Trophoblast cell (in vitro differentiated cells and primary cell): ENCODE measurements around the gene RGS8.

Experiments
- DNase-seq, 2 donors: peaks; one replicate each; pipeline ENCODE4 v3.0.0-alpha.2; 2016
- H2AFZ ChIP-seq: 2 replicates; pipeline ENCODE4 v1.6.1; 2013; ENCODE audit warnings: low read length, moderate library complexity, mild to moderate bottlenecking; ENCODE audit not compliant: insufficient read depth, poor library complexity
- H2AK5ac ChIP-seq: 2 replicates; pipeline ENCODE4 v1.6.1; 2013; ENCODE audit warnings: mild to moderate bottlenecking, low read length
- H2BK120ac ChIP-seq: 2 replicates; pipeline ENCODE4 v1.6.1; 2013; ENCODE audit warnings: low read length, mild to moderate bottlenecking, moderate library complexity; ENCODE audit not compliant: insufficient read depth, poor library complexity
- H2BK12ac ChIP-seq: 2 replicates; pipeline ENCODE4 v1.6.1; 2013; ENCODE audit warnings: mild to moderate bottlenecking, low read length, moderate library complexity
- H2BK5ac ChIP-seq: 2 replicates; pipeline ENCODE4 v1.6.1; 2013; ENCODE audit warnings: low read length, low read depth, moderate library complexity, mild to moderate bottlenecking; ENCODE audit not compliant: poor library complexity
- H3K14ac ChIP-seq: 2 replicates; pipeline ENCODE4 v1.6.1; 2013; ENCODE audit warnings: mild to moderate bottlenecking, low read length
- H3K18ac ChIP-seq: 2 replicates; pipeline ENCODE4 v1.6.1; 2013; ENCODE audit warnings: mild to moderate bottlenecking, low read length
- H3K23ac ChIP-seq: 2 replicates; pipeline ENCODE4 v1.6.1; 2013; ENCODE audit warnings: low read length
- H3K27ac ChIP-seq: 2 replicates; pipeline ENCODE4 v1.5.1; 2013; ENCODE audit warnings: low read depth, mild to moderate bottlenecking, inconsistent platforms, low read length, moderate library complexity
- H3K27me3 ChIP-seq: 2 replicates; pipeline ENCODE4 v1.6.1; 2013; ENCODE audit warnings: inconsistent platforms, mild to moderate bottlenecking, low read length, moderate library complexity; ENCODE audit not compliant: insufficient read depth
- H3K36me3 ChIP-seq, 2 experiments: 1 replicate in 1 of 2; 2 replicates in 1 of 2; pipeline ENCODE4 v1.6.1; 2013; ENCODE audit warnings: low read length in 2 of 2, mild to moderate bottlenecking in 2 of 2, moderate library complexity in 1 of 2; ENCODE audit not compliant: insufficient read depth in 2 of 2, control insufficient read depth in 1 of 2
- H3K4ac ChIP-seq: 2 replicates; pipeline ENCODE4 v1.6.1; 2013; ENCODE audit warnings: low read depth, mild to moderate bottlenecking, low read length, moderate library complexity
- H3K4me1 ChIP-seq, 2 experiments: 1 replicate in 1 of 2; 2 replicates in 1 of 2; pipeline ENCODE4 v1.6.1; 2013; ENCODE audit warnings: low read length in 2 of 2, mild to moderate bottlenecking in 2 of 2, moderate library complexity in 1 of 2; ENCODE audit not compliant: insufficient read depth in 2 of 2, control insufficient read depth in 1 of 2
- H3K4me2 ChIP-seq: 2 replicates; pipeline ENCODE4 v1.6.1; 2013; ENCODE audit warnings: inconsistent platforms, mild to moderate bottlenecking, low read length, moderate library complexity
- H3K4me3 ChIP-seq: 2 replicates; pipeline ENCODE4 v1.5.1; 2013; ENCODE audit warnings: mild to moderate bottlenecking, low read depth, low read length, inconsistent platforms
- H3K79me1 ChIP-seq: one replicate; pipeline ENCODE4 v1.6.1; 2013; ENCODE audit warnings: low read length
- H3K79me2 ChIP-seq: 2 replicates; pipeline ENCODE4 v1.6.1; 2013; ENCODE audit warnings: low read length, mild to moderate bottlenecking; ENCODE audit not compliant: control insufficient read depth, insufficient read depth, poor library complexity
- H3K9ac ChIP-seq: 2 replicates; pipeline ENCODE4 v1.6.1; 2013; ENCODE audit warnings: mild to moderate bottlenecking, low read length
- H3K9me3 ChIP-seq: 2 replicates; pipeline ENCODE4 v1.6.1; 2013; ENCODE audit warnings: low read depth, mild to moderate bottlenecking, control low read depth, inconsistent platforms, low read length; ENCODE audit not compliant: insufficient read depth
- H4K12ac ChIP-seq: 2 replicates; pipeline ENCODE4 v1.6.1; 2013; ENCODE audit warnings: low read depth, mild to moderate bottlenecking, low read length, moderate library complexity
- H4K8ac ChIP-seq: 2 replicates; pipeline ENCODE4 v1.6.1; 2013; ENCODE audit warnings: low read depth, mild to moderate bottlenecking, low read length, moderate library complexity
- H4K91ac ChIP-seq: one replicate; pipeline ENCODE4 v1.6.1; 2013; ENCODE audit warnings: low read depth, mild to moderate bottlenecking, low read length, moderate library complexity
- WGBS: extraction: QIAGEN DNeasy Blood & Tissue Kit; methylation state at CpG from one replicate; pipeline ENCODE4 v1.1.7; 2013; ENCODE audit warnings: missing lambda C conversion rate; ENCODE audit not compliant: insufficient read length, insufficient coverage; ENCODE audit errors: extremely low coverage; 5-methylcytosine and 5-hydroxymethylcytosine counted together

RGS8 gene

GRCh38 chr1:182667848-182668505 lies 16.4 kb downstream of the RGS8 start:
- H3K4ac ChIP-seq = no peak overlapping the region
- no peak overlapping the region for H3K4me2 ChIP-seq
- H4K91ac ChIP-seq = no peak overlapping the region
- H2BK120ac ChIP-seq = no peak overlapping the region
- H3K4me1 ChIP-seq = peaks cover 3 to 4% of the 10 kb centered on the region in 2 experiments
- H3K14ac ChIP-seq = no peak overlapping the region
- DNase-seq = no peak
- WGBS = no CpG with 5 or more reads among the region's 7 CpGs
- H4K12ac ChIP-seq = no peak overlapping the region
- no peaks in the 10 kb centered on the region for H3K9me3 ChIP-seq
- H2BK12ac ChIP-seq = no peak overlapping the region
- H3K79me2 ChIP-seq = no peaks in the 10 kb centered on the region
- H3K23ac ChIP-seq = no peak overlapping the region
- H3K4me3 ChIP-seq = no peak overlapping the region
- no peak overlapping the region for H3K18ac ChIP-seq
- H3K36me3 ChIP-seq = no peaks in the 10 kb centered on the region
- no peak overlapping the region for H2AFZ ChIP-seq
- no peak overlapping the region for H2AK5ac ChIP-seq
- no peak overlapping the region for H3K9ac ChIP-seq
- H3K79me1 ChIP-seq = no peaks in the 10 kb centered on the region
- H4K8ac ChIP-seq = no peak overlapping the region
- no peak overlapping the region for H3K27ac ChIP-seq
- no peak overlapping the region for H2BK5ac ChIP-seq
- no peaks in the 10 kb centered on the region for H3K27me3 ChIP-seq

GRCh38 chr1:182666706-182667105 lies 17.7 kb downstream of the RGS8 start:
- no CpG with 5 or more reads among the region's 9 CpGs for WGBS
- Histone ChIP-seq H3K23ac (no peak overlapping the region), H3K14ac (no peak overlapping the region), H2BK5ac (no peak overlapping the region), H3K4me3 (no peak overlapping the region), H3K4me2 (no peak overlapping the region), H4K12ac (no peak overlapping the region), H2AFZ (no peak overlapping the region), H3K27ac (no peak overlapping the region), H3K9me3 (no peaks in the 10 kb centered on the region), H4K8ac (no peak overlapping the region), H3K4ac (no peak overlapping the region), H2BK12ac (no peak overlapping the region), H2AK5ac (no peak overlapping the region), H3K79me2 (no peaks in the 10 kb centered on the region), H3K79me1 (no peaks in the 10 kb centered on the region), H2BK120ac (no peak overlapping the region), H3K4me1 (peaks cover 3 to 4% of the 10 kb centered on the region in 2 experiments), H3K36me3 (no peaks in the 10 kb centered on the region), H4K91ac (no peak overlapping the region), H3K27me3 (no peaks in the 10 kb centered on the region), H3K9ac (no peak overlapping the region), H3K18ac (no peak overlapping the region)
- DNase-seq = no peak

GRCh38 chr1:182664296-182664695 lies 20.1 kb downstream of the RGS8 start:
- Histone ChIP-seq H3K4me3 (no peak overlapping the region), H4K12ac (no peak overlapping the region), H3K23ac (no peak overlapping the region), H3K9ac (no peak overlapping the region), H4K91ac (no peak overlapping the region), H2AK5ac (no peak overlapping the region), H3K79me2 (no peaks in the 10 kb centered on the region), H2AFZ (no peak overlapping the region), H3K14ac (no peak overlapping the region), H3K4me2 (no peak overlapping the region), H3K9me3 (no peaks in the 10 kb centered on the region), H3K36me3 (no peaks in the 10 kb centered on the region), H3K79me1 (no peaks in the 10 kb centered on the region), H2BK120ac (no peak overlapping the region), H3K4ac (no peak overlapping the region), H3K18ac (no peak overlapping the region), H3K27me3 (no peaks in the 10 kb centered on the region), H4K8ac (no peak overlapping the region), H3K4me1 (peaks cover 3 to 4% of the 10 kb centered on the region in 2 experiments), H2BK12ac (no peak overlapping the region), H2BK5ac (no peak overlapping the region), H3K27ac (no peak overlapping the region)
- no peak for DNase-seq
- WGBS = no CpG with 5 or more reads among the region's 3 CpGs

- H3K27ac ChIP-seq = no peak overlapping the region
These were observed 21.4 kb downstream of the RGS8 start for GRCh38 chr1:182662956-182663355.

More at GRCh38 chr1:182662956-182663355, 21.4 kb downstream of the RGS8 start:
- Histone ChIP-seq H3K4me1 (peaks cover 0 to 2% of the 10 kb centered on the region in 2 experiments), H2AFZ (no peak overlapping the region), H3K27me3 (no peaks in the 10 kb centered on the region), H4K8ac (no peak overlapping the region), H4K91ac (no peak overlapping the region), H3K4me3 (no peak overlapping the region), H2BK12ac (no peak overlapping the region), H4K12ac (no peak overlapping the region), H3K79me1 (no peaks in the 10 kb centered on the region), H2BK120ac (no peak overlapping the region), H2AK5ac (no peak overlapping the region), H2BK5ac (no peak overlapping the region), H3K23ac (no peak overlapping the region), H3K18ac (no peak overlapping the region), H3K36me3 (no peaks in the 10 kb centered on the region), H3K9me3 (no peaks in the 10 kb centered on the region), H3K4ac (no peak overlapping the region), H3K4me2 (no peak overlapping the region), H3K79me2 (no peaks in the 10 kb centered on the region), H3K14ac (no peak overlapping the region), H3K9ac (no peak overlapping the region)
- DNase-seq = no peak
- no CpG with 5 or more reads among the region's 3 CpGs for whole genome bisulfite sequencing
